ENCODE data around the gene ACSF3. TPM values are rescaled to one million over a fixed set of nuclear protein-coding genes. Genes with fewer than 3 reads are reported as not detected.

ACSF3 gene
- total RNA-seq, 4 donors from 2014 or later = 94.6 to 120 (median 108) TPM

GRCh38 chr16:89120921-89121351 lies 27.3 kb downstream of the ACSF3 start:
- H3K27me3 ChIP-seq = no peaks in the 10 kb centered on the region
- H3K4me1 ChIP-seq = peaks cover 0 to 12% (median 2%) of the 10 kb centered on the region in 4 donors
- DNase-seq = peak in 1 of 3 donors; percentile 22
- H3K4me3 ChIP-seq = no peak overlapping the region
- TF ChIP-seq POLR2A (IDR thresholded peaks at IDR 0.05) (no peak), CTCF (IDR thresholded peaks at IDR 0.05) (no peak)
- no peaks in the 10 kb centered on the region for H3K9me3 ChIP-seq
- peaks cover 0 to 77% (median 0%) of the 10 kb centered on the region in 3 donors for H3K36me3 ChIP-seq
- no peak overlapping the region for H3K27ac ChIP-seq

GRCh38 chr16:89121691-89122321 lies 28.2 kb downstream of the ACSF3 start:
- Histone ChIP-seq H3K9me3 (no peaks in the 10 kb centered on the region), H3K4me3 (no peak overlapping the region), H3K27me3 (no peaks in the 10 kb centered on the region), H3K4me1 (peaks cover 0 to 12% (median 2%) of the 10 kb centered on the region in 4 donors), H3K27ac (peak overlapping the region in 3 of 4 donors; percentile 10 to 74 (median 64)), H3K36me3 (peaks cover 0 to 70% (median 0%) of the 10 kb centered on the region in 3 donors)
- peak in 1 of 3 donors; percentile 30 for DNase-seq
- TF ChIP-seq POLR2A (IDR thresholded peaks at IDR 0.05) (no peak), CTCF (IDR thresholded peaks at IDR 0.05) (no peak)

GRCh38 chr16:89122322-89122851 lies 28.7 kb downstream of the ACSF3 start:
- Histone ChIP-seq H3K9me3 (no peaks in the 10 kb centered on the region), H3K27ac (peak overlapping the region in 3 of 4 donors; percentile 10 to 74 (median 64)), H3K4me1 (peaks cover 0 to 12% (median 2%) of the 10 kb centered on the region in 4 donors), H3K27me3 (no peaks in the 10 kb centered on the region), H3K4me3 (no peak overlapping the region), H3K36me3 (peaks cover 0 to 64% (median 0%) of the 10 kb centered on the region in 3 donors)
- no peak for TF ChIP-seq POLR2A (IDR thresholded peaks at IDR 0.05)
- TF ChIP-seq CTCF (IDR thresholded peaks at IDR 0.05) = peak in 3 of 6 experiments; percentile 26 to 31 (median 27)
- peak; percentile 67 to 90 (median 89) for DNase-seq

GRCh38 chr16:89123001-89123830 lies 29.6 kb downstream of the ACSF3 start:
- Histone ChIP-seq H3K27ac (peak overlapping the region in 2 of 4 donors; percentile 10 to 74), H3K27me3 (no peaks in the 10 kb centered on the region), H3K4me3 (no peak overlapping the region), H3K4me1 (peaks cover 0 to 12% (median 2%) of the 10 kb centered on the region in 4 donors), H3K36me3 (peaks cover 0 to 58% (median 0%) of the 10 kb centered on the region in 3 donors), H3K9me3 (no peaks in the 10 kb centered on the region)
- peak in 1 of 3 donors; percentile 22 for DNase-seq
- TF ChIP-seq POLR2A (IDR thresholded peaks at IDR 0.05) (no peak), CTCF (IDR thresholded peaks at IDR 0.05) (no peak)

- TF ChIP-seq CTCF (IDR thresholded peaks at IDR 0.05) = no peak
- H3K4me1 ChIP-seq = peaks cover 0 to 12% (median 2%) of the 10 kb centered on the region in 4 donors
- peak in 1 of 3 donors; percentile 5 for DNase-seq
- no peaks in the 10 kb centered on the region for H3K27me3 ChIP-seq
- no peak overlapping the region for H3K27ac ChIP-seq
- no peaks in the 10 kb centered on the region for H3K9me3 ChIP-seq
- H3K4me3 ChIP-seq = no peak overlapping the region
- peaks cover 0 to 52% (median 0%) of the 10 kb centered on the region in 3 donors for H3K36me3 ChIP-seq
Observed at GRCh38 chr16:89123831-89124100, 30.1 kb downstream of the ACSF3 start.
